Measurements from ENCODE around the gene SFTPA2.
"Not testable (repeated sequence)": the region's sequence is repeated elsewhere in the genome, so short reads cannot be mapped to it uniquely, and the experiment has no call there.

The SFTPA2 gene

DNA sequence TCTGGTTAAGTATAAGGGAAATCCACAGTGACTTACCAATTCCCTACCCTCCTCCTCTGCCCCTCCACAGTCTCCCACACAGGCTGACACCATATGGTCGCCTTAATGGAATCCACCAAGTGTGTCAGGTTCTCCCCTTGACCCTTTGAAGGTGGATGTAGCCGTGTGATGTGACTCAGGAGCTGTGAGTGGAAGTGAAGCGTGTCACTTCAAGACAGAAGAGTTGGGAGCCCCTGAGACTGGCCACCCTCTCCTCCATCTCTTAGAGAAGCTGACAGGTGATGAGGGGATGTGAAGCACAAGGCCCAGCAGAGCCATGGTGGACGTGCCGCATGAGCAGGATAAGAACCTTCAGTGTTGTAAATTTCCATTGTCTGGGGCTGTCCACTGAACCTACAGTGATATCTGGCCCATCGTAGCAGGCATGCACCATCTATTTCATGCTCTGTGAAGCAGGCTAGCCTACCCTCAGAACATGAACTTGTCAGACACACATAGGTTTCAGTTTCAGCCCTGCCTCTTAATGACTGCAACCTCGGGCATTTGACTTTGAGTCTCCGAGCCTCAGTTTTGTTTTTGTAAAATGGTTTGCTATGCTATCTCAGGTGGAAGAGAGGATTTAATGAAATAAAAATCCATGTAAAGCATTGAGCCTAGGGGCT lies 35.0 kb downstream of the SFTPA2 start:
- H3K4me3 ChIP-seq (ENCODE audit: severe bottlenecking); DNase-seq (ENCODE audit: low spot score); H3K36me3 ChIP-seq (ENCODE audit: low read depth); H3K27me3 ChIP-seq (ENCODE audit: insufficient read depth, poor library complexity, severe bottlenecking); H3K9me3 ChIP-seq (ENCODE audit: severe bottlenecking); H3K27ac ChIP-seq (ENCODE audit: poor library complexity, severe bottlenecking); H3K4me1 ChIP-seq (ENCODE audit: insufficient read depth, poor library complexity, severe bottlenecking); ATAC-seq (ENCODE audit: low read depth): not testable (repeated sequence)

DNA sequence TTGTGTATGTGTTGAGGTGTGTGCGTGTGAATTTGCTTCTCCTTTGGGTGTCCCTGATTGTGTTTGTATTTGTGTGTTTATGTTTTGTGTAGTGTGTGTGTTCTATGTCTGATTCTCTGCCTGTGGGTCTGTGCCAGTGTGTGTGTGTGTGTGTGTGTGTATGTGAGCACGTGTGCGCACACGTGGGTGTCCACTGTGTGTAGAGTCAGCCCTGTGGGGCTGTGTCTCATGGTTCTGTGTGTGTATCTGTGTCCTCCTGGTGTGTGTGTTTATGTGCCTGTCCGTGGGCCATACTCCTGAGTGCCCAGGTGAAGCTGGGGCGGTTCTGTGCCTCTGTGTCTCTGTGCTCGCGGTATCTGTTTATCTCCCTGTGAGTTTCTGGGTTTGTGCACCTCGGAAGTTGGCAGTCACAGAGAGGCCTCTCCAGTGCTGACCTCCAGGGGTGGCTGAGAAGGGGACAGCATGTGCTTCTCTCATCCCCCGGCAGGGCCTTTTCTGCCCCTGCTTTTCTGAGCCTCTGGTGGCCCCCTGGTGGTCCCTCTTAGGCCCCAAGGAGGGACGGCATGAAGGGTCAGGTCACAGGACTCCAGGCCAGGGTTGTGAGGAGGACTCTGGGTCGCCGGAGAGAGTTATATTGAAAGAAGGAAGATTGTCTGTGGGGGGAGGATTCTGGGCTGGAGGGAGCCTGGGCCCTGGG lies 36.9 kb downstream of the SFTPA2 start:
- peak; percentile 21; the same call in 1 of the 3 replicates for ATAC-seq (ENCODE audit: low read depth)
- H3K9me3 ChIP-seq (ENCODE audit: severe bottlenecking): not testable (repeated sequence)

DNA sequence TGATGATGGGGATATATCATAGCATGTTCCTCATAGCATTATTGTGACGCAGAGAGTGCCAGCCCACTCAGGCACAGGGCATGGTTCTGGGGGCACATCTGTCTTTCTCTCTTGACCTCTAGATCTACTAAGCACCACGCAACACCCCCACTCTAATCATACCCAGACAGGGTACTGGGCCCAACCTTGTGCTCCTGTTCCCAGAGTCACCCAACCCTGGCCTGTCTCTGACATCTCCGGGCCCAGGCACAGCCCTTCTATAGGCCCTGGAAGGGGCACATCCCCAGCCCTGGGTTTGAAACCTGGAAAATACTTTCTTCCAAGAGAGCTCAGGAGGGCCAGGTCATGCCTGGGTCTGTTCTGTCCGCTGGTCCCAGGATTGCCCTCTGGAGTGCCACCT lies 37.7 kb downstream of the SFTPA2 start:
- H3K4me1 ChIP-seq (ENCODE audit: insufficient read depth, poor library complexity, severe bottlenecking); H3K36me3 ChIP-seq (ENCODE audit: low read depth); H3K4me3 ChIP-seq (ENCODE audit: severe bottlenecking); H3K27me3 ChIP-seq (ENCODE audit: insufficient read depth, poor library complexity, severe bottlenecking); H3K27ac ChIP-seq (ENCODE audit: poor library complexity, severe bottlenecking); ATAC-seq (ENCODE audit: low read depth); H3K9me3 ChIP-seq (ENCODE audit: severe bottlenecking); DNase-seq (ENCODE audit: low spot score): not testable (repeated sequence)

More for the DNA sequence above, 36.9 kb downstream of the SFTPA2 start:
- H3K4me1 ChIP-seq (ENCODE audit: insufficient read depth, poor library complexity, severe bottlenecking); H3K36me3 ChIP-seq (ENCODE audit: low read depth); H3K27me3 ChIP-seq (ENCODE audit: insufficient read depth, poor library complexity, severe bottlenecking); DNase-seq (ENCODE audit: low spot score); H3K27ac ChIP-seq (ENCODE audit: poor library complexity, severe bottlenecking); H3K4me3 ChIP-seq (ENCODE audit: severe bottlenecking): not testable (repeated sequence)

DNA sequence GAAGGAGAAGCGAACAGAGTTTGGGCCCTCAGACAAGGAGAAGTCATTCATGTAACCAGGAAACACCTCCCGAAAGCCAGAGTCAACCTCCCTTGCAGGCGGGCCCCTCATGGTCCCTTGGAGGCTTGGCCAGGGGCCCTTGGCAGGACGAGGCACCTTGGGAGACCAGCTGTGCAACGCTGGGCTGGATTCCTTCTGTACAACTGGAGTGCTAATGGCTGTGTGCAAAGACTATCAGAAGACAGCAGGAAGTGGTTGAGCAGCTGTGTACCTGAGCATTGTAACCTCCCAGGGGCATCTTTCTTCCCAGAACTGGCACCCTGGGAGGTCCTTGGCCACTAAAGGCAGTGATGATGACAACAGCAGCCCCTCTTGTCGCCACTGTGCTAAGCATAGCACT lies 38.5 kb downstream of the SFTPA2 start:
- ATAC-seq (ENCODE audit: low read depth): 0 out of 3 replicates have a peak, but pooled peaks have one; percentile 36
- DNase-seq (ENCODE audit: low spot score); H3K4me3 ChIP-seq (ENCODE audit: severe bottlenecking); H3K9me3 ChIP-seq (ENCODE audit: severe bottlenecking); H3K36me3 ChIP-seq (ENCODE audit: low read depth); H3K27ac ChIP-seq (ENCODE audit: poor library complexity, severe bottlenecking); H3K27me3 ChIP-seq (ENCODE audit: insufficient read depth, poor library complexity, severe bottlenecking); H3K4me1 ChIP-seq (ENCODE audit: insufficient read depth, poor library complexity, severe bottlenecking): not testable (repeated sequence)

DNA sequence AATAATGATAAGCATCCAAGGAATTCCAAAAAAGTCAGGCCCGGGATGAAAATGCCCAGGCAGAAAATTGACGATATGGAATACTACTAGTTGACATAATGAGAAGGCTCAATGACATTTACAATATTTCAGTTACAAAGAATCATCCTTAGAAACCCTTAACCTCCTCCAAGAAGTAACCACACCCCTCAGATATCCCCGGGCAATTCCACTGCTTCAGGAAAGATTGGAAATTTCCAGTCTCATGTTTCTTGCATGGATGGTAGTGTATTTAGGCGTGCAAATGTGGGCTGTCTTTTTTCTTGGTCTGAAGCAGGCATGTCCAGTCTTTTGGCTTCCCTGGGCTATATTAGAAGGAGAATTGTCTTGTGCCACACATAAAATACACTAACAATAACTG lies 42.6 kb downstream of the SFTPA2 start:
- H3K27ac ChIP-seq (ENCODE audit: poor library complexity, severe bottlenecking); H3K36me3 ChIP-seq (ENCODE audit: low read depth); H3K4me1 ChIP-seq (ENCODE audit: insufficient read depth, poor library complexity, severe bottlenecking); H3K9me3 ChIP-seq (ENCODE audit: severe bottlenecking); H3K4me3 ChIP-seq (ENCODE audit: severe bottlenecking); H3K27me3 ChIP-seq (ENCODE audit: insufficient read depth, poor library complexity, severe bottlenecking); ATAC-seq (ENCODE audit: low read depth); DNase-seq (ENCODE audit: low spot score): not testable (repeated sequence)

DNA sequence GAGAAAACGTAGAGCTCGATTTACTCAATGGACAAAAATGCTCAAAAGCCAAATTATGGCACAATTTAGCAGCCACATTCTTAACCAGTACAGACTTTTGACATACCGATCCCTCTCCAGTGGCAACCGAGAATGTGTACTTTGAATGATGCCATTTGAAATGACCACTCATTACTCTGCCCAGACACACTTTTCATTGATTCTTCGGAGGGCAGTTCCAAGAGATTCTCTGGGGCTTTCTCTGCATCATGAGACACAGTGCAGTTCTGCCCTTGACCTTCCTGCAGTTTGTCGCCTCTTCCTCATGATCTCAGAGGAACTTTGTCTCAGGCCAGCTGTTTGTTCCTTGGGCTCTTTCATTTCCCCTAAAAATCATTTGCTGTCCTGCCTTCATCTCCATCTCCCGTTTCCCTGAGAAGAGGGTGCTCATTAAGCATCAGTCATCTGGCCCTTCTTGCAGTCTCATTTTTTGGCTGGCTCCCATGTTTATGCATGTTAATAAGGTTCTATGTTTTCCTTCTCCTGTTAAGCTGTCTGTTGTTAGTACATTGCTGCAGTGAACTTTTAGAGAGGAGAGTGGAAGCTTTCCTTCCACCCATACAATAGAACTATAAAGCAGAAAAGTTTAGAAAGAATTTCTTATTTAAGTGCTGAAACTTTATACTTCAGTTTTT lies 43.5 kb downstream of the SFTPA2 start:
- not testable (repeated sequence) for ATAC-seq (ENCODE audit: low read depth); DNase-seq (ENCODE audit: low spot score); H3K4me3 ChIP-seq (ENCODE audit: severe bottlenecking)

DNA sequence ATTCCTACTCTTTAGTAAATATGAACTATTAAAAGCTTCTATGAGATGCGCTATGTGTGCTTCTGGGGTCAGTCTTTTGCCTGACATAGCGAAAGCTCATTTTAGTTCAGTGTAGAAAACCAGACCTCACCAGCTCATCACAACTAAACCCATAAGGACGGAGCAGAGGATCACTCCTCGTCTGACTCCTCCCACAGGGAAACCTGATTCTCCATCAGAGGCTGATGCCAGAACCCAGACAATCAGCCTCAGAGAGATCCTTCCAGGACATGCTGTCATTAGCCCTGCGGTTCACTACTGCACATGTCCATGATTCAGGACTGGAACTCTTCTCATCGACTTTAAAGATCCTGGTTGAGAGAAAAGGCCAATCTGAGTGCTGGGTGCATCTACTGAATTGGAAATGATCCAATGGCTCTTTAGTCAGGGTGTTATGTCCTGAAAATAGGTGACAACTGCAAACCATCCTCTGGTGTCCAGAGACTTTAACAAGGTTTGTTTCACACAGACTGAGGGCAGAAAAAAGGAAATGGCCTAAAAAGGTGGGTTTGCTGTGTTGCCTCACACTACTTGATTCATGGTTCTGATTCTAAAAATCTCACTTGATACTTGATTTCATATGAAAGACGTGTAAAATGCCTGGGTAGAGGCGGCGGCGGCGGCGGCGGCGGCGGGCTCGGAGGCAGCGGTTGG lies 48.2 kb downstream of the SFTPA2 start, which contains the start of gene EIF5AL1:
Gene EIF5AL1, plus strand, starts transcription at position 643 of the 693 bp plus-strand sequence. CDS start 117 bp downstream, outside the sequence.
- ATAC-seq (ENCODE audit: low read depth): peak; percentile 59
- H3K27ac ChIP-seq (ENCODE audit: poor library complexity, severe bottlenecking); H3K27me3 ChIP-seq (ENCODE audit: insufficient read depth, poor library complexity, severe bottlenecking); H3K4me1 ChIP-seq (ENCODE audit: insufficient read depth, poor library complexity, severe bottlenecking); DNase-seq (ENCODE audit: low spot score); H3K9me3 ChIP-seq (ENCODE audit: severe bottlenecking); H3K36me3 ChIP-seq (ENCODE audit: low read depth); H3K4me3 ChIP-seq (ENCODE audit: severe bottlenecking): not testable (repeated sequence)

More for the DNA sequence above, 43.5 kb downstream of the SFTPA2 start:
- not testable (repeated sequence) for H3K9me3 ChIP-seq (ENCODE audit: severe bottlenecking); H3K4me1 ChIP-seq (ENCODE audit: insufficient read depth, poor library complexity, severe bottlenecking); H3K27ac ChIP-seq (ENCODE audit: poor library complexity, severe bottlenecking); H3K27me3 ChIP-seq (ENCODE audit: insufficient read depth, poor library complexity, severe bottlenecking); H3K36me3 ChIP-seq (ENCODE audit: low read depth)

DNA sequence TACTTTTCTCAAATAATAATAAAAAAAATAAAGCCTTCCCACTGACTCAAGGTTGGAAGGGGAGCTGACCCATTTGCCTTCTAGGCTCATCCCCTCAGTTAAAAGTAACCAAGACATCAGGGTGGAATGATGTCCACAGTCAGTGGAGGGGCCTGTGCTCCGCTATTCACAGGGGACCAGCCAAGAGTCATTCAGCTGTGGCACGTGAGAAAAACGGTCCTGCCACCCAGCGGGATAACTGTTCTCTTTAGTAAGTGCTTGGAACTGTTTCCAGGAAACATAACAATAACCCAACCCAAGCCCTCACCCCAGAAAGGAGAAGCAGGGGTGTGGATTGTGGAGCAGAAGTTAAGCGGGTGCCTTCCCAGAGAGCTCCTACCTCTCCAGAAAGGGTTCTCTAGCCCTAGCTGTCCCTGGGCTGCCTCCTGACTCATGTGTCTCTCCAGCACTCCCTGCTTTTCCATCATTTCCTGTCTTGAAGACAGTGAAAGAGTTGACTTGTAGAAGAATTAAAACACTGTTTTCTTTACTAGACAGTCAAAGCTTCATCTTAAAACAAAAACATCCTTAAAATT lies 50.2 kb downstream of the SFTPA2 start:
- H3K4me3 ChIP-seq (ENCODE audit: severe bottlenecking); H3K9me3 ChIP-seq (ENCODE audit: severe bottlenecking); H3K27me3 ChIP-seq (ENCODE audit: insufficient read depth, poor library complexity, severe bottlenecking); H3K36me3 ChIP-seq (ENCODE audit: low read depth); H3K27ac ChIP-seq (ENCODE audit: poor library complexity, severe bottlenecking); DNase-seq (ENCODE audit: low spot score); H3K4me1 ChIP-seq (ENCODE audit: insufficient read depth, poor library complexity, severe bottlenecking): not testable (repeated sequence)
- ATAC-seq (ENCODE audit: low read depth): peak; percentile 49; the same call in 2 of the 3 replicates

DNA sequence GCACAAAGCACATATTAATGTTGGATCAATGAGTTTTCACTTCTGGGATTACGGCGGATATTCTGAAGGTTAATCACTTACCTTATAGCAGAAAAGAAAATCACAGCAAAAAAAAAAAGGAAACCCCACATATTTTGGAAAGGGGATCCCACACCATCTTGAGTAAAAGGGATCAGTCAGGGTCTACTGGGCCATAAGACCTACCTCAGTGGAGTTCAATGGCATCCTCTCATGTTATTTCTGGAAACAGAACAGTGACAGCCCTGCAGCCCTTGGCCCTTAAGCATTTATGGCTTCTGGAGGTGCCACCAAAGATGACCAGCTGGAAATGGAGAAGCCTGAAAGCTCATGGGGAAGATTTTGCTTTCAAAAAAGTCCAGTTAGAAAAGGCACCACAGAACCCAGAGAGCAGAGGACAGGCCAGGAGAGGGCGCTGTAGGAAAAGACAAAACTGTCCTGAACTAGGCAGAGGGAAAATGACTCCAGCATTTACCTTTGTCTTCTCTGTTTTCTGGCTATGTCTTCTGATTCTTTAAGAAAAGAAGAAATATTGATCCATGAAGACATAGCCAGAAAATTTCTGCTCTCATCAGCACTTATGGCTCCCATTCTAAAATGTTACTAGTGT lies 50.8 kb downstream of the SFTPA2 start:
- not testable (repeated sequence) for H3K36me3 ChIP-seq (ENCODE audit: low read depth); H3K27ac ChIP-seq (ENCODE audit: poor library complexity, severe bottlenecking); H3K9me3 ChIP-seq (ENCODE audit: severe bottlenecking); DNase-seq (ENCODE audit: low spot score); H3K4me3 ChIP-seq (ENCODE audit: severe bottlenecking); ATAC-seq (ENCODE audit: low read depth); H3K4me1 ChIP-seq (ENCODE audit: insufficient read depth, poor library complexity, severe bottlenecking); H3K27me3 ChIP-seq (ENCODE audit: insufficient read depth, poor library complexity, severe bottlenecking)

DNA sequence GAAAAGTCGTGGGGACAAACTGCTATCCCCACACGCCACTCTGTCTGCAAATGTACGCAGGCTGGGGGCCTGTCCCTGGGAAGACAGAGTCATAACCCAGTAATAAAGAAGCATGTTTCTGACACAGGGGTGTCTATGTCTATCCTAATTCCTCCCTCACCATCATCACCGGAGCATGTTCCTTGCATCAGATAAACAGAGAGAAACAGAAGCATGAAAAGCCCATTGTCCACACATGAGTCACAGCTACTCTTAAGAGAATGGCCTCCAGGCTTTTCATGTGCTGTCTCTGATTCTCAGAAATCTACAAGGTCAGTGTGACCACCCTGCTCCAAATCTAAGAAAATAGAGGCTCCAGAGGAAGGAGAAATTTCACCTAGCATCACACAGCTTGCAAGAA lies 52.0 kb downstream of the SFTPA2 start:
- H3K27me3 ChIP-seq (ENCODE audit: insufficient read depth, poor library complexity, severe bottlenecking); H3K4me3 ChIP-seq (ENCODE audit: severe bottlenecking); H3K4me1 ChIP-seq (ENCODE audit: insufficient read depth, poor library complexity, severe bottlenecking); H3K27ac ChIP-seq (ENCODE audit: poor library complexity, severe bottlenecking); DNase-seq (ENCODE audit: low spot score); H3K9me3 ChIP-seq (ENCODE audit: severe bottlenecking); H3K36me3 ChIP-seq (ENCODE audit: low read depth): not testable (repeated sequence)
- ATAC-seq (ENCODE audit: low read depth): peak; percentile 68
